Activated CD8-positive, alpha-beta T cell treated with anti-CD3 and anti-CD28 coated beads for 36 hours (primary cell): ENCODE measurements around the gene XPR1. TPM values are rescaled to one million over a fixed set of nuclear protein-coding genes. Genes with fewer than 3 reads are reported as not detected.
A peak's percentile ranks its signal among the peaks of the same experiment; 100 is the strongest.
"Not testable (repeated sequence)": the region's sequence is repeated elsewhere in the genome, so short reads cannot be mapped to it uniquely, and the experiment has no call there.

ENCODE experiments used
- ATAC-seq: fragments of 200-7000 bp; cut with Tn5 transposase; one replicate; pipeline ENCODE4 v1.10.0; 2021; ENCODE audit warnings: mild to moderate bottlenecking, moderate library complexity
- CTCF ChIA-PET: fragments of 350-600 bp; sonication (Branson Sonifier 250); formaldehyde crosslinking; loops from one replicate; lab custom pipeline; 2021; ENCODE audit warnings: antibody characterized with exemption; lab: Charles Lee
- POLR2A ChIA-PET: fragments of 350-600 bp; sonication (Branson Sonifier 250); formaldehyde crosslinking; loops from one replicate; lab custom pipeline; 2021; ENCODE audit warnings: antibody characterized with exemption; lab: Charles Lee
- DNase-seq: peaks from one replicate; pipeline ENCODE4 v3.0.0-alpha.2; 2020
- H3K27ac Mint-ChIP-seq: one replicate; pipeline ENCODE4 v1.8.0; 2021; ENCODE audit warnings: mild to moderate bottlenecking, mixed read lengths
- H3K27me3 Mint-ChIP-seq: one replicate; pipeline ENCODE4 v1.8.0; 2021; ENCODE audit warnings: mixed read lengths
- H3K36me3 Mint-ChIP-seq: one replicate; pipeline ENCODE4 v1.8.0; 2021; ENCODE audit warnings: low read depth, mixed read lengths
- H3K4me1 Mint-ChIP-seq: one replicate; pipeline ENCODE4 v1.8.0; 2021; ENCODE audit warnings: low read depth, mixed read lengths
- H3K4me3 Mint-ChIP-seq: one replicate; pipeline ENCODE4 v1.8.0; 2021; ENCODE audit warnings: mild to moderate bottlenecking, moderate library complexity, mixed read lengths
- H3K9me3 Mint-ChIP-seq: one replicate; pipeline ENCODE4 v1.8.0; 2021; ENCODE audit warnings: mixed read lengths
- CTCF ChIP-seq: fragments of 200-600 bp; IDR thresholded peaks from one replicate; pipeline ENCODE4 v1.8.0; 2022; ENCODE audit warnings: antibody characterized with exemption, mild to moderate bottlenecking
- intact Hi-C: fragments of 100-400 bp; cut with micrococcal nuclease; formaldehyde crosslinking; loops from one replicate; pipeline ENCODE4 v1.10.0; 2022
- total RNA-seq, 2 experiments: library from RNA; stranded (reverse); gene quantifications; one replicate each; pipeline ENCODE4 v1.2.3, GENCODE V29; 2021

Gene XPR1
- total RNA-seq, 2 experiments from 2014 or later = 12.8 to 14.4 TPM

DNA sequence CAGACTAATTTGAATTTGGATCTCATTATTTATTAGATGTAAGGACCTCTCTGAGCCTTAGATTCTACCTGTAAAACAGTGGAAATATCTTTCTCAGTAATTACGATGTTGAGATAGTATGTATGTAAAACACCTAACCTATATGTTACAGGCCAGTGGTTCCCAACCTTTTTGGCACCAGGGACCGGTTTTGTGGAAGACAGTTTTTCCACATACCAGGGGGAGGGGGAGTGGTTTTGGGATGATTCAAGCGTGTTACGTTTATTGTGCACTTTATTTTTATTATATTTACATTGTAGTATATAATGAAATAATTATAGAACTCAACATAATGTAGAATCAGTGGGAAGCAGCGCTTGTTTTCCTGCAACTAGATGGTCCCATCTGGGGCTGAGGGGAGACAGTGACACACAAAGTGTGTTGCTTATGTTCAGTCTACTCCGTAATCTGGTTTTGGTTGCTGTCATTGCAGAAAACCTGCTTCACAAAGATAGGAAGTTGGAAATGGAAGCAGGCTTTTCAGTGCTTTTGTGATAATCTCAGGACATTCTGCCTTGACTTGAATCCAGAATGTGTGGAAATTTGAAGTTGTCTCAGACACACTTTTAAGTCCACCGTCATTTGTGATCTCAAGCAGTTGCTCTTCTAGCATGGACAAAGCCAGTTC is 12.8 kb downstream of the XPR1 start:
- no peak for ATAC-seq
- no peak overlapping the region for H3K27ac Mint-ChIP-seq
- no peak for DNase-seq
- peaks cover 5% of the 10 kb centered on the region for H3K9me3 Mint-ChIP-seq
- intact Hi-C loops = no loop called here
- POLR2A ChIA-PET = no interaction called here
- peaks cover 8% of the 10 kb centered on the region for H3K36me3 Mint-ChIP-seq
- no peak for TF ChIP-seq CTCF
- CTCF ChIA-PET = no interaction called here
- no peaks in the 10 kb centered on the region for H3K27me3 Mint-ChIP-seq
- peaks cover 33% of the 10 kb centered on the region for H3K4me1 Mint-ChIP-seq
- H3K4me3 Mint-ChIP-seq = no peak overlapping the region

GRCh38 chr1:180645261-180645660 is 13.4 kb downstream of the XPR1 start:
- intact Hi-C loops, POLR2A ChIA-PET, ATAC-seq, H3K4me3 Mint-ChIP-seq, DNase-seq, CTCF ChIA-PET, H3K27me3 Mint-ChIP-seq, H3K9me3 Mint-ChIP-seq, H3K27ac Mint-ChIP-seq: not testable (repeated sequence)
- H3K4me1 Mint-ChIP-seq = peaks cover 32% of the 10 kb centered on the region
- H3K36me3 Mint-ChIP-seq = peaks cover 11% of the 10 kb centered on the region

DNA sequence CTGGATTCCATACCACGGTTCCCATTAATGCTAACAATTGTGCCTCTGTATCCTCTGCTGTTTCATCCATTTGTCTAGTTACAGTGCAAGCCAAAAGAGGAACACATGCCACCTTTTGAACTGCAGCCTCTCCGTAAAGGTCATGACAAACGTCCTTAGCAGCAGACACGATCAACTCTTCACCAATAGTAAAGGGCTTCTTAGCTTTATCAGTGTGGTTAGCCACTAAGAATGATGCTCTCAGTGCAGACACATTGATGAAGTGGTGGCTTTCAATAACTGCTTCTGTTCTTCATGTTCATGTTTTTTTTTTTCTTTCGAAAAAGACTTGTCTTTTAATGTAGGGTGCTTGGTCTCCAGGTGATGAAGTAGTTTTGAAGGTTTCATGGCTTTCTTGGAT is 14.3 kb downstream of the XPR1 start:
- Mint-ChIP-seq H3K27ac (peak overlapping the region; percentile 5), H3K4me1 (peaks cover 31% of the 10 kb centered on the region), H3K36me3 (peaks cover 12% of the 10 kb centered on the region), H3K9me3 (peaks cover 5% of the 10 kb centered on the region), H3K4me3 (no peak overlapping the region), H3K27me3 (no peaks in the 10 kb centered on the region)
- ATAC-seq = peak; percentile 55
- POLR2A ChIA-PET = interaction anchor here (0.8 kb wide), 1 partner anchor 143 kb away, joined by 3 read pairs; the partner anchor contains the start of gene ACBD6
- intact Hi-C loops = no loop called here
- CTCF ChIA-PET = interaction anchor here (0.7 to 3.6 kb wide), 4 partner anchors 14 to 140 kb away, joined by 3 to 13 read pairs (median 3); partner anchors contain the start of gene XPR1
- no peak for DNase-seq
- TF ChIP-seq CTCF = no peak

- peaks cover 5% of the 10 kb centered on the region for H3K9me3 Mint-ChIP-seq
- no peaks in the 10 kb centered on the region for H3K27me3 Mint-ChIP-seq
- ChIA-PET CTCF (interaction anchor here (0.7 to 3.6 kb wide), 4 partner anchors 15 to 139 kb away, joined by 3 to 13 read pairs (median 3); partner anchors contain the start of gene XPR1), POLR2A (interaction anchor here (0.8 kb wide), 1 partner anchor 144 kb away, joined by 3 read pairs; the partner anchor contains the start of gene ACBD6)
- peaks cover 12% of the 10 kb centered on the region for H3K36me3 Mint-ChIP-seq
- DNase-seq = peak; percentile 41
- H3K4me1 Mint-ChIP-seq = peaks cover 31% of the 10 kb centered on the region
- no peak for TF ChIP-seq CTCF
- H3K4me3 Mint-ChIP-seq = no peak overlapping the region
- ATAC-seq = peak; percentile 61
- intact Hi-C loops = no loop called here
- peak overlapping the region; percentile 5 for H3K27ac Mint-ChIP-seq
These were observed 14.7 kb downstream of the XPR1 start for GRCh38 chr1:180646547-180646946.

DNA sequence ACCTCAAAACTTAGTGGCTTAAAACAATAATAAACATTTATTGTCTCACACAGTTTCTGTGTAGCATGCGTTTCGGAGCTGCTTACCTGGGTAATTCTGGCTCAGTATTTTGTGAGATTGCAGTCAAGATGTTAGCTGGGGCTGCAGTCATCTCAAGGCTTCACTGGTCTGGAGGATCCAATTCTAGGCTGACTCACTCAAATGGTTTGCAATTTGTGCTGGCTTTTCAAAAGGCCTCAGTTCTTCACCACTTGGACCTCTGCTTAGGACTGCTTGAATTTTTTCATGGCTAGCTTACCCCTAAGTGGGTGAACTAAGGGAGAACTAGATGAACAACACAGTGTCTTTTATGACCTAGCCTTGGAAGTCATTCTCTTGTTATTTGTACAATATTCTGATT is 21.0 kb downstream of the XPR1 start:
- Mint-ChIP-seq H3K36me3 (peaks cover 27% of the 10 kb centered on the region), H3K27ac (no peak overlapping the region), H3K4me3 (no peak overlapping the region), H3K27me3 (no peaks in the 10 kb centered on the region), H3K4me1 (peaks cover 11% of the 10 kb centered on the region), H3K9me3 (peaks cover 24% of the 10 kb centered on the region)
- ATAC-seq = no peak
- TF ChIP-seq CTCF = no peak
- DNase-seq = no peak
- POLR2A ChIA-PET = interaction anchor here (0.7 kb wide), 1 partner anchor 150 kb away, joined by 3 read pairs; no protein-coding TSS in a partner anchor
- intact Hi-C loops = no loop called here
- CTCF ChIA-PET = interaction anchor here (1.0 kb wide), 1 partner anchor 12 kb away, joined by 3 read pairs; no protein-coding TSS in a partner anchor
